Measurements from ENCODE around the gene PKN2.

PKN2 gene

DNA sequence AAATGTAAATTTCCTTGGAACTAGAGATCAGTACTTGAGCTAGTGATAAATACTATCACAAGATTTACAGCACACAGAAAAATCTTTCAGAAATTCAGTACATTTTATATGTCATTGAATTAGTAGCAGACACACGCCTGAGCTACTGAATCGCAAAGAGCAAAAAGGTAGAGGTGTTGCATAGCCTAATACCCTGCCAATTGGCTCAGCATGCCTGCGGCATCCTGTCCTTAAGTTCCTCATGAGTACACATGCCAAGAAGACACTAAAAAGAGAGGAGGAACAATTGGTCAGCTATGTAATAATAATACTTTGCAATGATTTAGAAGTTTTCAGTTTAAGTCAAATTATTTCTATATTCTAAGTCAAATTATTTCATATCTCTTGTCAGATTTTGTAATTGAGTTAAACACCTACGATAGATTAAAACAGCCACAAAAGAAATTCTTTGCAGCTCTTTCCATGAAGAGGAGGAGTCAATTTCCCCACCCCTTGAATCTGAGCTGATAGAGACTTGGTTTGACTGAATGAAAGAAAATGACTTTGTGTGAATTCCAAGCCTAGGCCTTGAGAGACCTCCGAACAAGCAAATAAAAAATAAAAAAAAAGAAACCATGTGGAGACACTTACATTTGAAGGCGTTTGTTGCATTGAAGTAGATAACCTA, 36.2 kb upstream of the PKN2 start:
- Histone ChIP-seq H3K36me3 (replicated peaks; ENCODE audit: insufficient read depth, low read length) (no peaks in the 10 kb centered on the region), H3K4me2 (ENCODE audit: low read depth, low read length) (no peak overlapping the region), H3K27me3 (replicated peaks; ENCODE audit: insufficient read depth, low read length) (no peaks in the 10 kb centered on the region), H3K79me2 (ENCODE audit: low read length) (no peaks in the 10 kb centered on the region), H2AFZ (ENCODE audit: low read length) (no peak overlapping the region), H3K9me2 (replicated peaks; ENCODE audit: insufficient read depth, low read length) (no peaks in the 10 kb centered on the region), H3K4me3 (ENCODE audit: low read length) (no peak overlapping the region), H3K9ac (ENCODE audit: low read length) (no peak overlapping the region), H3F3A (ENCODE audit: insufficient read depth, low read length) (no peaks in the 10 kb centered on the region), H4K20me1 (ENCODE audit: insufficient read depth, low read length) (no peaks in the 10 kb centered on the region), H3K9me3 (replicated peaks; ENCODE audit: insufficient read depth, low read length) (no peaks in the 10 kb centered on the region), H3K27ac (ENCODE audit: low read length) (no peak overlapping the region), H3K4me1 (ENCODE audit: low read length) (no peaks in the 10 kb centered on the region)
- TF ChIP-seq EZH2phosphoT487 (IDR thresholded peaks at IDR 0.05; ENCODE audit: low read length) (no peak), EZH2 (optimal IDR thresholded peaks at IDR 0.05; ENCODE audit: low read depth, low read length) (no peak)
- TF ChIP-seq, protein P1, sequence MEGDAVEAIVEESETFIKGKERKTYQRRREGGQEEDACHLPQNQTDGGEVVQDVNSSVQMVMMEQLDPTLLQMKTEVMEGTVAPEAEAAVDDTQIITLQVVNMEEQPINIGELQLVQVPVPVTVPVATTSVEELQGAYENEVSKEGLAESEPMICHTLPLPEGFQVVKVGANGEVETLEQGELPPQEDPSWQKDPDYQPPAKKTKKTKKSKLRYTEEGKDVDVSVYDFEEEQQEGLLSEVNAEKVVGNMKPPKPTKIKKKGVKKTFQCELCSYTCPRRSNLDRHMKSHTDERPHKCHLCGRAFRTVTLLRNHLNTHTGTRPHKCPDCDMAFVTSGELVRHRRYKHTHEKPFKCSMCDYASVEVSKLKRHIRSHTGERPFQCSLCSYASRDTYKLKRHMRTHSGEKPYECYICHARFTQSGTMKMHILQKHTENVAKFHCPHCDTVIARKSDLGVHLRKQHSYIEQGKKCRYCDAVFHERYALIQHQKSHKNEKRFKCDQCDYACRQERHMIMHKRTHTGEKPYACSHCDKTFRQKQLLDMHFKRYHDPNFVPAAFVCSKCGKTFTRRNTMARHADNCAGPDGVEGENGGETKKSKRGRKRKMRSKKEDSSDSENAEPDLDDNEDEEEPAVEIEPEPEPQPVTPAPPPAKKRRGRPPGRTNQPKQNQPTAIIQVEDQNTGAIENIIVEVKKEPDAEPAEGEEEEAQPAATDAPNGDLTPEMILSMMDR (IDR thresholded peaks at IDR 0.05; ENCODE audit: low read length), result no peak
- no peak for DNase-seq

DNA sequence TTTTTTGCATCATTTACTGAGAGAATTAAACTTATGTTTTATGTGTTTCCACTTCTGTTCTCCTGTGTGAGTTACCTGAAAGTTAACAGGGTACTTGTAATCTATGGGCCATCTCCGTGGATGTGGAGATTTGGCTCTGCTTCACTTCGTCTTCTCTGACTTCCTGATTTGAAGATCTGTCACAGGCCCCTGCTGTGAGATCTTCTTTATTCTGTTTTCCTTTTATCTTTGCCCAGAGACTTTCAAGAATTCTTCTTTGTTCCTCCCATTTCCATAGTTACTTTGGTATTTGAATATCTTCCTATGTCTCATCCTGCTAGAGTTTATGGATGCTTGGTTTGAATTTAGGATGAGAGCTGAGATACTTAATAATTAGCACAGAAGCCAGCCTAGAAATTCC, 35.4 kb upstream of the PKN2 start:
- H3K27ac ChIP-seq (ENCODE audit: low read length), result no peak overlapping the region
- no peak overlapping the region for H3K4me3 ChIP-seq (ENCODE audit: low read length)
- H2AFZ ChIP-seq (ENCODE audit: low read length), result no peak overlapping the region

DNA sequence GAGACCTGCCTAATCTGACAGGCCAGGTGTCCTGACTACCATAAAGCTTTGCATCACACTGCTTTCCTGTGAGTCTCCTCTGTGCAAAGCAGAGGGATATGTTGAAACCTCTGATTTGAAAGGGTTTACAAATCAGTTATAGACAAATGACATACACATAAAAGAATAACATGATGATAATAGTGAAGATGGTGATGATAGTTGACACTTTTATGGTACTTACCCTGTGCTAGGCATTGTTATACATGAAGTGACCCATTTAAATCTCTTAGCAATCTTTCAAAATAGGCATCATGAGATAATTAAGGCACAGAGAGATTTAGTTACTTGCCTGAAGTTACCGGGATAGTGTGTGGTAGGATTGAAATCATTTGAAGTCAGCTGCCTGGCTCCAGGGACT, 34.1 kb upstream of the PKN2 start:
- Histone ChIP-seq H4K20me1 (ENCODE audit: insufficient read depth, low read length) (no peaks in the 10 kb centered on the region), H3K79me2 (ENCODE audit: low read length) (no peaks in the 10 kb centered on the region), H3K9me3 (replicated peaks; ENCODE audit: insufficient read depth, low read length) (no peaks in the 10 kb centered on the region), H3K27ac (ENCODE audit: low read length) (no peak overlapping the region), H2AFZ (ENCODE audit: low read length) (no peak overlapping the region), H3K4me1 (ENCODE audit: low read length) (no peaks in the 10 kb centered on the region), H3F3A (ENCODE audit: insufficient read depth, low read length) (no peaks in the 10 kb centered on the region), H3K4me2 (ENCODE audit: low read depth, low read length) (no peak overlapping the region), H3K9me2 (replicated peaks; ENCODE audit: insufficient read depth, low read length) (no peaks in the 10 kb centered on the region), H3K4me3 (ENCODE audit: low read length) (no peak overlapping the region), H3K27me3 (replicated peaks; ENCODE audit: insufficient read depth, low read length) (no peaks in the 10 kb centered on the region), H3K9ac (ENCODE audit: low read length) (no peak overlapping the region), H3K36me3 (replicated peaks; ENCODE audit: insufficient read depth, low read length) (no peaks in the 10 kb centered on the region)
- DNase-seq, result no peak
- no peak for TF ChIP-seq EZH2phosphoT487 (IDR thresholded peaks at IDR 0.05; ENCODE audit: low read length)
- TF ChIP-seq EZH2 (optimal IDR thresholded peaks at IDR 0.05; ENCODE audit: low read depth, low read length), result no peak
- TF ChIP-seq, protein P1 (IDR thresholded peaks at IDR 0.05; ENCODE audit: low read length), result no peak

More for the DNA sequence above, 35.4 kb upstream of the PKN2 start:
- Histone ChIP-seq H3K9ac (ENCODE audit: low read length) (no peak overlapping the region), H3K79me2 (ENCODE audit: low read length) (no peaks in the 10 kb centered on the region), H4K20me1 (ENCODE audit: insufficient read depth, low read length) (no peaks in the 10 kb centered on the region), H3K4me2 (ENCODE audit: low read depth, low read length) (no peak overlapping the region), H3K36me3 (replicated peaks; ENCODE audit: insufficient read depth, low read length) (no peaks in the 10 kb centered on the region), H3K27me3 (replicated peaks; ENCODE audit: insufficient read depth, low read length) (no peaks in the 10 kb centered on the region), H3F3A (ENCODE audit: insufficient read depth, low read length) (no peaks in the 10 kb centered on the region), H3K4me1 (ENCODE audit: low read length) (no peaks in the 10 kb centered on the region), H3K9me2 (replicated peaks; ENCODE audit: insufficient read depth, low read length) (no peaks in the 10 kb centered on the region), H3K9me3 (replicated peaks; ENCODE audit: insufficient read depth, low read length) (no peaks in the 10 kb centered on the region)
- no peak for DNase-seq
- TF ChIP-seq EZH2 (optimal IDR thresholded peaks at IDR 0.05; ENCODE audit: low read depth, low read length) (no peak), EZH2phosphoT487 (IDR thresholded peaks at IDR 0.05; ENCODE audit: low read length) (no peak)
- TF ChIP-seq, protein P1 (IDR thresholded peaks at IDR 0.05; ENCODE audit: low read length), result no peak
